SU-DHL-6 (cell line): ENCODE results near the gene PKN1.

Experiments
- H2AFZ ChIP-seq: fragments of 200-600 bp; sonication (generic); 2 replicates; pipeline ENCODE4 v1.6.1; 2014; ENCODE audit warnings: low read depth, mild to moderate bottlenecking, moderate library complexity, mixed read lengths, antibody characterized with exemption, low read length; ENCODE audit not compliant: severe bottlenecking
- H3F3A ChIP-seq: fragments of 200-600 bp; shearing (Covaris generic); 2 replicates; pipeline ENCODE4 v1.6.0; 2016; ENCODE audit warnings: antibody characterized with exemption, mild to moderate bottlenecking; ENCODE audit not compliant: insufficient read depth
- H3K27ac ChIP-seq: fragments of 200-600 bp; sonication (generic); 2 replicates; pipeline ENCODE4 v1.5.1; 2016; ENCODE audit warnings: low read depth, mild to moderate bottlenecking, low read length, moderate library complexity, mixed read lengths
- H3K27me3 ChIP-seq: fragments of 200-600 bp; sonication (generic), shearing (Covaris generic); 2 replicates; pipeline ENCODE4 v1.6.0; 2014; ENCODE audit warnings: mild to moderate bottlenecking, low read length
- H3K36me3 ChIP-seq: fragments of 200-600 bp; sonication (generic); 2 replicates; pipeline ENCODE4 v1.6.1; 2014; ENCODE audit warnings: mild to moderate bottlenecking, low read length, mixed read lengths
- H3K4me2 ChIP-seq: fragments of 300-600, 200-600 bp; shearing (Covaris generic), sonication (generic); 2 replicates; pipeline ENCODE4 v1.6.0; 2014; ENCODE audit warnings: low read length, low read depth, mild to moderate bottlenecking; ENCODE audit not compliant: poor library complexity, severe bottlenecking
- H3K4me3 ChIP-seq: fragments of 200-600 bp; sonication (generic); 2 replicates; pipeline ENCODE4 v1.5.1; 2014; ENCODE audit warnings: antibody characterized with exemption, low read length, mild to moderate bottlenecking, mixed read lengths; ENCODE audit not compliant: insufficient read depth, poor library complexity, severe bottlenecking
- H3K79me2 ChIP-seq: fragments of 200-600 bp; sonication (generic); 2 replicates; pipeline ENCODE4 v1.6.1; 2014; ENCODE audit warnings: mild to moderate bottlenecking, low read length, moderate library complexity; ENCODE audit not compliant: insufficient read depth
- H3K9ac ChIP-seq: fragments of 200-600 bp; sonication (generic); 2 replicates; pipeline ENCODE4 v1.7.0; 2014; ENCODE audit warnings: mild to moderate bottlenecking, low read length
- H3K9me2 ChIP-seq: fragments of 200-600 bp; sonication (generic); replicated peaks from 2 replicates; pipeline ENCODE4 v1.6.1; 2014; ENCODE audit warnings: low read length; ENCODE audit not compliant: insufficient read depth
- H3K9me3 ChIP-seq: fragments of 200-600 bp; sonication (generic); 2 replicates; pipeline ENCODE4 v1.6.1; 2014; ENCODE audit warnings: low read length, mixed read lengths; ENCODE audit not compliant: insufficient read depth
- H4K20me1 ChIP-seq: fragments of 200-600 bp; sonication (generic); 2 replicates; pipeline ENCODE4 v1.6.1; 2014; ENCODE audit warnings: low read depth, mild to moderate bottlenecking, antibody characterized with exemption, low read length, moderate library complexity, mixed read lengths
- CTCF ChIP-seq: fragments of 200-600 bp; sonication (generic); IDR thresholded peaks from one replicate; pipeline ENCODE4 v1.5.1; 2017; ENCODE audit warnings: antibody characterized with exemption, mild to moderate bottlenecking, low read length, moderate library complexity; ENCODE audit not compliant: insufficient read depth, poor library complexity, severe bottlenecking
- EZH2phosphoT487 ChIP-seq: fragments of 200-600 bp; sonication (generic), shearing (Covaris generic); conservative IDR thresholded peaks from 2 replicates; pipeline ENCODE4 v1.6.1; 2018; ENCODE audit warnings: mild to moderate bottlenecking, antibody characterized with exemption, low read length, moderate library complexity, mixed read lengths

Gene PKN1

GRCh38 chr19:14437578-14438140 is 4.6 kb downstream of the PKN1 start:
- Histone ChIP-seq H3F3A (0 out of 2 replicates have a peak, but pooled peaks cover 5% of the 10 kb centered on the region), H4K20me1 (no peaks in the 10 kb centered on the region), H3K36me3 (0 out of 2 replicates have a peak, but pooled peaks cover 6% of the 10 kb centered on the region), H3K79me2 (peaks cover 71% of the 10 kb centered on the region), H3K9me2 (no peaks in the 10 kb centered on the region), H2AFZ (no peak overlapping the region), H3K4me2 (no peak overlapping the region), H3K9me3 (no peaks in the 10 kb centered on the region), H3K27me3 (no peaks in the 10 kb centered on the region), H3K27ac (no peak overlapping the region), H3K4me3 (no peak overlapping the region), H3K9ac (no peak overlapping the region)
- no peak for TF ChIP-seq CTCF
- no peak for TF ChIP-seq EZH2phosphoT487

- Histone ChIP-seq H4K20me1 (no peaks in the 10 kb centered on the region), H3K9me3 (no peaks in the 10 kb centered on the region), H3K36me3 (peaks cover 12% of the 10 kb centered on the region; the same call in 1 of the 2 replicates), H2AFZ (no peak overlapping the region), H3K4me3 (no peak overlapping the region), H3F3A (0 out of 2 replicates have a peak, but pooled peaks cover 5% of the 10 kb centered on the region), H3K27ac (no peak overlapping the region), H3K9me2 (no peaks in the 10 kb centered on the region), H3K9ac (no peak overlapping the region), H3K79me2 (peaks cover 65% of the 10 kb centered on the region), H3K4me2 (no peak overlapping the region), H3K27me3 (no peaks in the 10 kb centered on the region)
- TF ChIP-seq EZH2phosphoT487 = no peak
- no peak for TF ChIP-seq CTCF
Measured at GRCh38 chr19:14439014-14439413, 5.9 kb downstream of the PKN1 start.

GRCh38 chr19:14440049-14440448 is 6.9 kb downstream of the PKN1 start:
- H3K4me2 ChIP-seq = peak overlapping the region; percentile 64
- H3K27ac ChIP-seq = peak overlapping the region; percentile 59
- peak overlapping the region; percentile 42 for H3K4me3 ChIP-seq
- no peaks in the 10 kb centered on the region for H3K27me3 ChIP-seq
- TF ChIP-seq CTCF (no peak), EZH2phosphoT487 (no peak)
- no peaks in the 10 kb centered on the region for H4K20me1 ChIP-seq
- 0 out of 2 replicates have a peak, but pooled peaks cover 5% of the 10 kb centered on the region for H3F3A ChIP-seq
- H2AFZ ChIP-seq = peak overlapping the region; percentile 77
- peaks cover 54% of the 10 kb centered on the region for H3K79me2 ChIP-seq
- peak overlapping the region; percentile 54 for H3K9ac ChIP-seq
- no peaks in the 10 kb centered on the region for H3K9me2 ChIP-seq
- H3K9me3 ChIP-seq = no peaks in the 10 kb centered on the region
- H3K36me3 ChIP-seq = peaks cover 12% of the 10 kb centered on the region; the same call in 1 of the 2 replicates
